Sigmoid colon (tissue), 4 donors: Measurements from ENCODE around the gene ANKRD33.

Experiments used
- POLR2A ChIP-seq, 2 donors: fragments of 450-650 bp; IDR thresholded peaks; one replicate each; pipeline ENCODE4 v1.6.1; 2016; ENCODE audit warnings: antibody characterized with exemption in 2 of 2, mild to moderate bottlenecking in 2 of 2, moderate library complexity in 2 of 2
- POLR2AphosphoS5 ChIP-seq, 4 donors: sonication (generic); formaldehyde crosslinking; IDR thresholded peaks; one replicate each; pipeline ENCODE4 v1.6.1; 2017; ENCODE audit warnings: antibody characterized with exemption in 4 of 4
- TF ChIP-seq, protein P1 (sequence below), 4 experiments: fragments of 450-650 bp in 3 of 4; fragments of 200-600 bp in 1 of 4; IDR thresholded peaks; one replicate each; pipeline ENCODE4 v1.5.1; 2016 to 2019; ENCODE audit warnings: antibody characterized with exemption in 4 of 4, mild to moderate bottlenecking in 3 of 4, moderate library complexity in 2 of 4

DNA sequence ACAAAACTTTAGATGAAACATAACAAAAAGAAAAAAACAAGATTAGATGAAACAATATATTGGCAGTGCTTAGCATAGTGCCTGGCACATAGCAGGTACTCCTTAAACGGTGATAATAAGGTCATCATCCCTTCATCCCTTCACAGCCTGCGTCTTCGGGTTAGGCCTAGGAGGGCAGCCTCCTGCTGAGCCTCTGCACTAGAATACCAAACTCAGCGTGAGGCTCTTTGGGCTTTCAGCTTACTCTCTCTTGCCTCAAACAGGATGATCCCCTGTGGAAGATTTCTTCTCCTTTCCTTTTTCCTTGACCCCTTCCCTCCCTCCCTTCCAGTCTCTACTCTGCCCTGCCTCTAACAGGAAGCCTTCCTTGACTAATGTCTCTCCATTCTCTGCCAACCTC lies 25.0 kb upstream of the ANKRD33 start:
- TF ChIP-seq POLR2A (IDR thresholded peaks at IDR 0.05) (no peak), POLR2AphosphoS5 (IDR thresholded peaks at IDR 0.05) (no peak)
- TF ChIP-seq, protein P1, sequence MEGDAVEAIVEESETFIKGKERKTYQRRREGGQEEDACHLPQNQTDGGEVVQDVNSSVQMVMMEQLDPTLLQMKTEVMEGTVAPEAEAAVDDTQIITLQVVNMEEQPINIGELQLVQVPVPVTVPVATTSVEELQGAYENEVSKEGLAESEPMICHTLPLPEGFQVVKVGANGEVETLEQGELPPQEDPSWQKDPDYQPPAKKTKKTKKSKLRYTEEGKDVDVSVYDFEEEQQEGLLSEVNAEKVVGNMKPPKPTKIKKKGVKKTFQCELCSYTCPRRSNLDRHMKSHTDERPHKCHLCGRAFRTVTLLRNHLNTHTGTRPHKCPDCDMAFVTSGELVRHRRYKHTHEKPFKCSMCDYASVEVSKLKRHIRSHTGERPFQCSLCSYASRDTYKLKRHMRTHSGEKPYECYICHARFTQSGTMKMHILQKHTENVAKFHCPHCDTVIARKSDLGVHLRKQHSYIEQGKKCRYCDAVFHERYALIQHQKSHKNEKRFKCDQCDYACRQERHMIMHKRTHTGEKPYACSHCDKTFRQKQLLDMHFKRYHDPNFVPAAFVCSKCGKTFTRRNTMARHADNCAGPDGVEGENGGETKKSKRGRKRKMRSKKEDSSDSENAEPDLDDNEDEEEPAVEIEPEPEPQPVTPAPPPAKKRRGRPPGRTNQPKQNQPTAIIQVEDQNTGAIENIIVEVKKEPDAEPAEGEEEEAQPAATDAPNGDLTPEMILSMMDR (IDR thresholded peaks at IDR 0.05) = no peak
